22Rv1 (cell line): ENCODE results near the gene TATDN3.

ENCODE experiments used
- ZFX ChIP-seq: fragments of 450-650 bp; IDR thresholded peaks from 2 replicates; pipeline ENCODE4 v1.6.1; 2017; ENCODE audit warnings: antibody characterized with exemption, borderline replicate concordance
- TF ChIP-seq, protein P1 (sequence below): fragments of 450-650 bp; IDR thresholded peaks from 2 replicates; pipeline ENCODE4 v1.5.1; 2017; ENCODE audit warnings: mild to moderate bottlenecking

- TF ChIP-seq, protein P1, sequence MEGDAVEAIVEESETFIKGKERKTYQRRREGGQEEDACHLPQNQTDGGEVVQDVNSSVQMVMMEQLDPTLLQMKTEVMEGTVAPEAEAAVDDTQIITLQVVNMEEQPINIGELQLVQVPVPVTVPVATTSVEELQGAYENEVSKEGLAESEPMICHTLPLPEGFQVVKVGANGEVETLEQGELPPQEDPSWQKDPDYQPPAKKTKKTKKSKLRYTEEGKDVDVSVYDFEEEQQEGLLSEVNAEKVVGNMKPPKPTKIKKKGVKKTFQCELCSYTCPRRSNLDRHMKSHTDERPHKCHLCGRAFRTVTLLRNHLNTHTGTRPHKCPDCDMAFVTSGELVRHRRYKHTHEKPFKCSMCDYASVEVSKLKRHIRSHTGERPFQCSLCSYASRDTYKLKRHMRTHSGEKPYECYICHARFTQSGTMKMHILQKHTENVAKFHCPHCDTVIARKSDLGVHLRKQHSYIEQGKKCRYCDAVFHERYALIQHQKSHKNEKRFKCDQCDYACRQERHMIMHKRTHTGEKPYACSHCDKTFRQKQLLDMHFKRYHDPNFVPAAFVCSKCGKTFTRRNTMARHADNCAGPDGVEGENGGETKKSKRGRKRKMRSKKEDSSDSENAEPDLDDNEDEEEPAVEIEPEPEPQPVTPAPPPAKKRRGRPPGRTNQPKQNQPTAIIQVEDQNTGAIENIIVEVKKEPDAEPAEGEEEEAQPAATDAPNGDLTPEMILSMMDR, result no peak
- TF ChIP-seq ZFX, result no peak
These were observed 39.3 kb upstream of the TATDN3 start for GRCh38 chr1:212752252-212752933.
